NCI-H1417 treated with DMSO at 0.1 percent for 48 hours (cell line): ENCODE measurements around the gene RGPD6.
"Not testable (repeated sequence)": the region's sequence is repeated elsewhere in the genome, so short reads cannot be mapped to it uniquely, and the experiment has no call there.

Experiments used
- DNase-seq: peaks from one replicate; lab custom pipeline; 2025; lab: John Stamatoyannopoulos, UW

Gene RGPD6

GRCh38 chr2:110576763-110577416, at the start of gene RGPD6:
Gene RGPD6, minus strand, starts transcription at chr2:110577222. Its CDS starts 198 bp downstream, at chr2:110577024.
- not testable (repeated sequence) for DNase-seq

- not testable (repeated sequence) for DNase-seq
Observed at GRCh38 chr2:110619326-110619939, 42.4 kb upstream of the RGPD6 start.

GRCh38 chr2:110613927-110614326, 36.9 kb upstream of the RGPD6 start:
- DNase-seq: not testable (repeated sequence)

GRCh38 chr2:110610613-110611250, 33.7 kb upstream of the RGPD6 start:
- not testable (repeated sequence) for DNase-seq

GRCh38 chr2:110609843-110610612, 33.0 kb upstream of the RGPD6 start:
- DNase-seq: not testable (repeated sequence)

- not testable (repeated sequence) for DNase-seq
Observed at GRCh38 chr2:110608788-110609502, 31.9 kb upstream of the RGPD6 start.

- not testable (repeated sequence) for DNase-seq
Observed at GRCh38 chr2:110605057-110605456, 28.0 kb upstream of the RGPD6 start.

- DNase-seq: not testable (repeated sequence)
Observed at GRCh38 chr2:110603917-110604591, 27.0 kb upstream of the RGPD6 start.

GRCh38 chr2:110602139-110602538, 25.1 kb upstream of the RGPD6 start:
- not testable (repeated sequence) for DNase-seq

GRCh38 chr2:110591973-110592372, 15.0 kb upstream of the RGPD6 start:
- DNase-seq: not testable (repeated sequence)

- DNase-seq: not testable (repeated sequence)
Observed at GRCh38 chr2:110589677-110590330, 12.8 kb upstream of the RGPD6 start.

GRCh38 chr2:110588520-110588919, 11.5 kb upstream of the RGPD6 start:
- not testable (repeated sequence) for DNase-seq

- not testable (repeated sequence) for DNase-seq
Observed at GRCh38 chr2:110579216-110579965, 2.4 kb upstream of the RGPD6 start.

- not testable (repeated sequence) for DNase-seq
Observed at GRCh38 chr2:110578429-110578828, 1.4 kb upstream of the RGPD6 start.

- DNase-seq: not testable (repeated sequence)
Observed at GRCh38 chr2:110499755-110500377, 77.2 kb downstream of the RGPD6 start.

GRCh38 chr2:110496027-110496426, 81.0 kb downstream of the RGPD6 start:
- DNase-seq: not testable (repeated sequence)

- not testable (repeated sequence) for DNase-seq
Observed at GRCh38 chr2:110494488-110494887, 82.5 kb downstream of the RGPD6 start.

- DNase-seq: not testable (repeated sequence)
Observed at GRCh38 chr2:110488991-110489390, 88.0 kb downstream of the RGPD6 start.

- DNase-seq: not testable (repeated sequence)
Observed at GRCh38 chr2:110482697-110483096, 94.3 kb downstream of the RGPD6 start.
